ENCODE results near the gene CD59. TPM values are rescaled to one million over a fixed set of nuclear protein-coding genes. Genes with fewer than 3 reads are reported as not detected.

The CD59 gene
- total RNA-seq, 1 donor from 2014 or later, result 789 TPM

DNA sequence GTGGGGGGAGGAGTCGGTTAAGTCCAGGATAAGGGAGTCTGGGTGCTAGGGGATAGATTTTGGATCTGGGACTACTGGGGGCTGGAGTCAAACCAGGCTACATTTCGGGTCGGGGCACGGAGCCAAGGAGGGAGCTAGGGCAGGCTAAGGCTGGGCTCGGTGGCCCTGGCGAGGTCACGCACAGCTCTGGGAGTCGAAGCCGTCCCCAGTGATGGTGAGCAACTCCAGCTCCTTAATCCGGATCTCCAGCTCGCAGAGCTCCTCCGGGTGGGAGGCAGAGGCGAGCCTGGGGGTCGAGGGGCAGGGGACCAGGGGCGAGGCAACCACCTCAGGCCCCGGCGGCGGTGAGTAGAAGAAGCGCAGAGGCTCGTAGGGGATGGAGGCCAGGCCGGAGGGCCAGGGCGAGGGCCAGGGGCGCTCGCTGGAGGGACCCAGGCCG lies 36.1 kb downstream of the CD59 start:
- H3K36me3 ChIP-seq, result peaks cover 2% of the 10 kb centered on the region
- H3K27ac ChIP-seq (replicated peaks), result peak overlapping the region; percentile 89
- H3K4me3 ChIP-seq, result peak overlapping the region; percentile 69
- H3K27me3 ChIP-seq (ENCODE audit: low read depth), result no peaks in the 10 kb centered on the region
- H3K4me1 ChIP-seq, result peaks cover 97% of the 10 kb centered on the region
- TF ChIP-seq, protein P1, sequence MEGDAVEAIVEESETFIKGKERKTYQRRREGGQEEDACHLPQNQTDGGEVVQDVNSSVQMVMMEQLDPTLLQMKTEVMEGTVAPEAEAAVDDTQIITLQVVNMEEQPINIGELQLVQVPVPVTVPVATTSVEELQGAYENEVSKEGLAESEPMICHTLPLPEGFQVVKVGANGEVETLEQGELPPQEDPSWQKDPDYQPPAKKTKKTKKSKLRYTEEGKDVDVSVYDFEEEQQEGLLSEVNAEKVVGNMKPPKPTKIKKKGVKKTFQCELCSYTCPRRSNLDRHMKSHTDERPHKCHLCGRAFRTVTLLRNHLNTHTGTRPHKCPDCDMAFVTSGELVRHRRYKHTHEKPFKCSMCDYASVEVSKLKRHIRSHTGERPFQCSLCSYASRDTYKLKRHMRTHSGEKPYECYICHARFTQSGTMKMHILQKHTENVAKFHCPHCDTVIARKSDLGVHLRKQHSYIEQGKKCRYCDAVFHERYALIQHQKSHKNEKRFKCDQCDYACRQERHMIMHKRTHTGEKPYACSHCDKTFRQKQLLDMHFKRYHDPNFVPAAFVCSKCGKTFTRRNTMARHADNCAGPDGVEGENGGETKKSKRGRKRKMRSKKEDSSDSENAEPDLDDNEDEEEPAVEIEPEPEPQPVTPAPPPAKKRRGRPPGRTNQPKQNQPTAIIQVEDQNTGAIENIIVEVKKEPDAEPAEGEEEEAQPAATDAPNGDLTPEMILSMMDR (IDR thresholded peaks at IDR 0.05; ENCODE audit: borderline replicate concordance), result no peak
- H3K9me3 ChIP-seq (replicated peaks), result no peaks in the 10 kb centered on the region
- intact Hi-C loops (cut with micrococcal nuclease), result no loop called here
- DNase-seq, result peak; percentile 57

DNA sequence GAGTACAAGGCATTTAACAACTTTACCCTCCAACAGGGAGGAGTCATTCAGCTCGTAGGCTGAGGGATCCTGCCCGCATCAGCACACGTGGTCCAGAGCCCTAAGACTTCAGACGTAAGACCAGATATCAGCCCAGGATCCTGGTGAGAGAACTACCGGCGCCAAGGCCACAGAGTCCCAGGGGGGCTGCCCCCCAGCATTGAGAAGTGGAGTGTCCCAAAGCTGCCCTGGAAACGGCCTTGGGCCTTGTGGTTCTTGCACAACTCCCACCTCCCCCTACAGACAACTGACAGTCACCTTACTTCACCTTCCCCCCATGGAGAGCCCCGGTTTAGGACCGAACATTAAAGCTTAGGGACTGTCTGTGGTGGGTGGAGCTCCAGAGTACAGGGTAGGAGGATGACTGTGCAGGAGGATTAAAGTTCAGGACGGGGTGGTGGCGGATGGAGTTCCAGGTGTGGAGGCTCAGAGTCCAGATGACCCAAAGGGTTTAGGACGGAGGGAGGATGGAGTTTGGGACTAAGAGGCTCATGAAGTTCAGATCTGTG lies 36.6 kb downstream of the CD59 start:
- Histone ChIP-seq H3K27ac (replicated peaks) (peak overlapping the region; percentile 89), H3K4me3 (peak overlapping the region; percentile 69), H3K36me3 (no peaks in the 10 kb centered on the region), H3K4me1 (peaks cover 97% of the 10 kb centered on the region), H3K9me3 (replicated peaks) (no peaks in the 10 kb centered on the region), H3K27me3 (ENCODE audit: low read depth) (no peaks in the 10 kb centered on the region)
- intact Hi-C loops (cut with micrococcal nuclease), result no loop called here
- DNase-seq, result no peak
- TF ChIP-seq, protein P1 (IDR thresholded peaks at IDR 0.05; ENCODE audit: borderline replicate concordance), result no peak

DNA sequence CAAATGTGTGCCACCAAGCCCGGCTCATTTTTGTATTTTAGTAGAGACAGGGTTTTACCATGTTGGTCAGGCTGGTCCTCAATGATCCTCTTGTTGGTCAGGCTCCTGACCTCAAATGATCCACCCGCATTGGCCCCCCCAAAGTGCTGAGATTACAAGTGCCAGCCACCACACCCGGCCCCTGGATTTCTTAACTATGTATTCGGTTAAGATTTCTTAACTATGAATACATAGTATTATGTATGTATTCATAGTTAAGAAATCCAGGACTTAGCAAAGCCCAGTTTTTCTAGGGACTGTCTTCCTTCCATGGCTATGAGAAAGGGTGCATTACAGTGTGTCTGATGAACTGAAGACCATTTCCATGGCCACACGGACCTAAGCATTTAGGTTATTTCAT lies 37.3 kb downstream of the CD59 start:
- Histone ChIP-seq H3K27ac (replicated peaks) (peak overlapping the region; percentile 89), H3K4me1 (peaks cover 97% of the 10 kb centered on the region), H3K4me3 (no peak overlapping the region)

GRCh38 chr11:33697997-33698396 lies 38.2 kb downstream of the CD59 start:
- H3K36me3 ChIP-seq, result no peaks in the 10 kb centered on the region
- H3K27ac ChIP-seq (replicated peaks), result no peak overlapping the region
- no peaks in the 10 kb centered on the region for H3K9me3 ChIP-seq (replicated peaks)
- H3K27me3 ChIP-seq (ENCODE audit: low read depth), result no peaks in the 10 kb centered on the region
- peaks cover 95% of the 10 kb centered on the region for H3K4me1 ChIP-seq
- no peak overlapping the region for H3K4me3 ChIP-seq
- TF ChIP-seq, protein P1 (IDR thresholded peaks at IDR 0.05; ENCODE audit: borderline replicate concordance), result no peak
- intact Hi-C loops (cut with micrococcal nuclease), result no loop called here
- no peak for DNase-seq

More for the DNA sequence above, 37.3 kb downstream of the CD59 start:
- Histone ChIP-seq H3K36me3 (no peaks in the 10 kb centered on the region), H3K9me3 (replicated peaks) (no peaks in the 10 kb centered on the region), H3K27me3 (ENCODE audit: low read depth) (no peaks in the 10 kb centered on the region)
- DNase-seq, result no peak
- intact Hi-C loops (cut with micrococcal nuclease), result no loop called here
- TF ChIP-seq, protein P1 (IDR thresholded peaks at IDR 0.05; ENCODE audit: borderline replicate concordance), result no peak

DNA sequence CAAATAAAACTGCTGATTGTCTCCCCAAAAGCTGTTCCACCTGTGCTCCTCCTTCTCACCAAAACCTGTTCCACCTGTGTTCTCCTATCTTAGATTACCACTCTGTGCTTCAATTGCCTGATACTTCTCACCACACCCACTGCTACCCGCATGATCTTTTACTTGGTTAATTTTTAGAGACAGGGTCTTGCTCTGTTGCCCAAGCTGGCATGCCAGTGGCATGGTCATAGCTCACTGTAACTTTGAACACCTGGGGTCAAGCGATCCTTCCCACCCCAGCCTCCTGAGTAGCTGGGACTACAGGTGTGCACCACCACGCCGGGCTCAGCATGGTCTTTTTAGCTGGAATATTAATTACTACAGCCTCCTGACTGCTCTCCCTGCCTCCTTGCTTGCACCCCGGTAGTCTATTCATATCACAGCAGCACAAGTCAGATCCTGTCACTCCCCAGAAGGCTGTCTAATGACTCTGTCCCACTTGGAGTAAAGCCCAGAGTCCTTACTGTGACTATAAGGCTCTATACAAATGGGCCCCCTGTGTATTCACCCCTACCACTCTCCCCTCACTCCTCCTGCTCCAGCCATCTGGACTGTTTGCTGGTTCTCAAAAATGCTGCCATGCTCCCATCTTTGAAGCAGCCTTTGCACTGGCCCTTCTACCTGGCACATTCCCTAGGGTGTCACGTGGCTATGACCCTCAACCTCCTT lies 39.1 kb downstream of the CD59 start:
- no peaks in the 10 kb centered on the region for H3K36me3 ChIP-seq
- DNase-seq, result no peak
- TF ChIP-seq, protein P1 (IDR thresholded peaks at IDR 0.05; ENCODE audit: borderline replicate concordance), result no peak
- no peak overlapping the region for H3K4me3 ChIP-seq
- H3K27ac ChIP-seq (replicated peaks), result no peak overlapping the region
- intact Hi-C loops (cut with micrococcal nuclease), result no loop called here
- H3K9me3 ChIP-seq (replicated peaks), result no peaks in the 10 kb centered on the region
- no peaks in the 10 kb centered on the region for H3K27me3 ChIP-seq (ENCODE audit: low read depth)
- peaks cover 95% of the 10 kb centered on the region for H3K4me1 ChIP-seq

Measured in left ventricle myocardium inferior (tissue), 1 donor.